IPS-18c (cell line): Measurements from ENCODE around the gene SLC1A3.
"Not testable (repeated sequence)": the region's sequence is repeated elsewhere in the genome, so short reads cannot be mapped to it uniquely, and the experiment has no call there.

Source experiments
- H3K4me3 ChIP-seq: 2 replicates; pipeline ENCODE4 v1.7.0; 2013; ENCODE audit warnings: low read depth, mild to moderate bottlenecking, low read length, moderate library complexity; ENCODE audit not compliant: insufficient read depth
- H3K9me3 ChIP-seq: one replicate; pipeline ENCODE4 v1.6.1; 2013; ENCODE audit warnings: mild to moderate bottlenecking, low read length, moderate library complexity; ENCODE audit not compliant: control insufficient read depth, insufficient read depth

SLC1A3 gene

GRCh38 chr5:36606428-36607113 lies at the start of gene SLC1A3:
Gene SLC1A3 (plus strand): TSS chr5:36606606. CDS start chr5:36608424, 1,818 bp downstream.
- H3K9me3 ChIP-seq, result no peaks in the 10 kb centered on the region
- peak within 1 kb of the TSS; percentile 64 for H3K4me3 ChIP-seq

GRCh38 chr5:36558641-36559040 lies 47.8 kb upstream of the SLC1A3 start:
- no peaks in the 10 kb centered on the region for H3K9me3 ChIP-seq
- H3K4me3 ChIP-seq, result no peak overlapping the region

GRCh38 chr5:36561601-36562000 lies 44.8 kb upstream of the SLC1A3 start:
- no peak overlapping the region for H3K4me3 ChIP-seq
- no peaks in the 10 kb centered on the region for H3K9me3 ChIP-seq

- H3K9me3 ChIP-seq, result no peaks in the 10 kb centered on the region
- H3K4me3 ChIP-seq, result no peak overlapping the region
Observed at GRCh38 chr5:36569491-36569890, 36.9 kb upstream of the SLC1A3 start.

- no peaks in the 10 kb centered on the region for H3K9me3 ChIP-seq
- no peak overlapping the region for H3K4me3 ChIP-seq
Observed at GRCh38 chr5:36570301-36571095, 35.9 kb upstream of the SLC1A3 start.

- Histone ChIP-seq H3K4me3 (no peak overlapping the region), H3K9me3 (no peaks in the 10 kb centered on the region)
Observed at GRCh38 chr5:36571401-36572042, 34.9 kb upstream of the SLC1A3 start.

- Histone ChIP-seq H3K4me3 (no peak overlapping the region), H3K9me3 (no peaks in the 10 kb centered on the region)
Observed at GRCh38 chr5:36573438-36573837, 33.0 kb upstream of the SLC1A3 start.

GRCh38 chr5:36575361-36575781 lies 31.0 kb upstream of the SLC1A3 start:
- no peak overlapping the region for H3K4me3 ChIP-seq
- H3K9me3 ChIP-seq, result no peaks in the 10 kb centered on the region

GRCh38 chr5:36576721-36577120 lies 29.7 kb upstream of the SLC1A3 start:
- H3K9me3 ChIP-seq, result no peaks in the 10 kb centered on the region
- H3K4me3 ChIP-seq, result no peak overlapping the region

- H3K9me3 ChIP-seq, H3K4me3 ChIP-seq: not testable (repeated sequence)
Observed at GRCh38 chr5:36579858-36580257, 26.5 kb upstream of the SLC1A3 start.

- Histone ChIP-seq H3K9me3 (no peaks in the 10 kb centered on the region), H3K4me3 (no peak overlapping the region)
Observed at GRCh38 chr5:36581070-36581469, 25.3 kb upstream of the SLC1A3 start.

GRCh38 chr5:36584009-36584875 lies 22.2 kb upstream of the SLC1A3 start:
- Histone ChIP-seq H3K9me3 (no peaks in the 10 kb centered on the region), H3K4me3 (no peak overlapping the region)

- no peaks in the 10 kb centered on the region for H3K9me3 ChIP-seq
- H3K4me3 ChIP-seq, result no peak overlapping the region
Observed at GRCh38 chr5:36585701-36586100, 20.7 kb upstream of the SLC1A3 start.

- no peaks in the 10 kb centered on the region for H3K9me3 ChIP-seq
- no peak overlapping the region for H3K4me3 ChIP-seq
Observed at GRCh38 chr5:36587354-36587753, 19.1 kb upstream of the SLC1A3 start.

- H3K4me3 ChIP-seq, H3K9me3 ChIP-seq: not testable (repeated sequence)
Observed at GRCh38 chr5:36589735-36590134, 16.7 kb upstream of the SLC1A3 start.

- Histone ChIP-seq H3K9me3 (no peaks in the 10 kb centered on the region), H3K4me3 (no peak overlapping the region)
Observed at GRCh38 chr5:36590513-36591286, 15.7 kb upstream of the SLC1A3 start.
